ENCODE data around the gene TEX22.

TEX22 gene

DNA sequence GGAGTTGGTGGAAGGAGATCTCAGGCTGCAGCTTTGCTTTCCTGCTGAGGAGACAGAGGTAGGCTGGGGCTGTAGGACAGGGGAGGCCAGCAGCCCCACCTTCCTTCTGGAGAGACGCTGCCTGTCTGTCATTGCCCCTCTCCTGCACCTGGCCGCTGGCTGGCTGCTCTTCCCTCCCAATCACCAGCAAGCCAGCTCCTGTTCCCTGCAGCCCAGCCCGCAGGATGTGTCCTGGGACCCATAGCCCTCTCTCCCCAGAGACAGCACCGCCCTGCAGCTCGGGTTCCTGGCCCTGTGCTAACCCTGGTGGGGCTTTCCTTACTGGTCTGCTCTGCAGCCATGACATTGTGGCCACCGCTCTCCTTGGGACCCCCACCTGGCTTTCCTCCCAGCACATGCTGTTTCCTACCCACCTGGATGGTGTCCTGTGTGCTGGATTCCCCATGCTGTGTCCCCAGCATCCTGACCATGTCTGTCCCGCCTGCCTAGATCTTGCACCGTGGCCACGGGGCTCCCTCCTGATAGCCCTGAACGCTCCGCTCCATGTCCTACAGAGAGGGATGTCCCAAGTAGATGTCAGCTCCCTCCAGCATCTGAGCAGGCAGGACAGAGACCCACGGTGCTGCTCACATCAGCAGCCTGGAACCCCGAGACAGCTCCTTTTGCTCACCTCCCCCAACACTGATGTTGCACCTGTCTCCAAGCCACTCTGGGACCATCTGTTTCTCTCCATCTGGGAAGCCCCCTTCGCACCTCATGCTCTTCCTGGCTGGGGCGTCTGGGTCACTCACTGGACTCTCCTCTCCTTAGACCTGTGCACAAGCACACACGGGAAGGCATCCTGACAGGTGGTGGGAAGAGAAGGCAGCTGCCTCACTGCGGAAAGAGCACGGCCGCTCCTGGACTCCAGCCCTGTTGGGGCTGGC is 20.2 kb downstream of the TEX22 start:
- TF ChIP-seq SNAI2 (CRISPR knock-in tag; IDR thresholded peaks at IDR 0.05) = no peak
- no peak for TF ChIP-seq RARB (CRISPR knock-in tag; IDR thresholded peaks at IDR 0.05)
- TF ChIP-seq, protein P1, sequence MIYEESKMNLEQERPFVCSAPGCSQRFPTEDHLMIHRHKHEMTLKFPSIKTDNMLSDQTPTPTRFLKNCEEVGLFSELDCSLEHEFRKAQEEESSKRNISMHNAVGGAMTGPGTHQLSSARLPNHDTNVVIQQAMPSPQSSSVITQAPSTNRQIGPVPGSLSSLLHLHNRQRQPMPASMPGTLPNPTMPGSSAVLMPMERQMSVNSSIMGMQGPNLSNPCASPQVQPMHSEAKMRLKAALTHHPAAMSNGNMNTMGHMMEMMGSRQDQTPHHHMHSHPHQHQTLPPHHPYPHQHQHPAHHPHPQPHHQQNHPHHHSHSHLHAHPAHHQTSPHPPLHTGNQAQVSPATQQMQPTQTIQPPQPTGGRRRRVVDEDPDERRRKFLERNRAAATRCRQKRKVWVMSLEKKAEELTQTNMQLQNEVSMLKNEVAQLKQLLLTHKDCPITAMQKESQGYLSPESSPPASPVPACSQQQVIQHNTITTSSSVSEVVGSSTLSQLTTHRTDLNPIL (CRISPR knock-in tag; IDR thresholded peaks at IDR 0.05; ENCODE audit: low read depth) = no peak
- no peak for TF ChIP-seq PPARA (CRISPR knock-in tag; IDR thresholded peaks at IDR 0.05; ENCODE audit: borderline replicate concordance)
- no peak for TF ChIP-seq ZNF70 (CRISPR knock-in tag; IDR thresholded peaks at IDR 0.05)
- TF ChIP-seq, protein P2, sequence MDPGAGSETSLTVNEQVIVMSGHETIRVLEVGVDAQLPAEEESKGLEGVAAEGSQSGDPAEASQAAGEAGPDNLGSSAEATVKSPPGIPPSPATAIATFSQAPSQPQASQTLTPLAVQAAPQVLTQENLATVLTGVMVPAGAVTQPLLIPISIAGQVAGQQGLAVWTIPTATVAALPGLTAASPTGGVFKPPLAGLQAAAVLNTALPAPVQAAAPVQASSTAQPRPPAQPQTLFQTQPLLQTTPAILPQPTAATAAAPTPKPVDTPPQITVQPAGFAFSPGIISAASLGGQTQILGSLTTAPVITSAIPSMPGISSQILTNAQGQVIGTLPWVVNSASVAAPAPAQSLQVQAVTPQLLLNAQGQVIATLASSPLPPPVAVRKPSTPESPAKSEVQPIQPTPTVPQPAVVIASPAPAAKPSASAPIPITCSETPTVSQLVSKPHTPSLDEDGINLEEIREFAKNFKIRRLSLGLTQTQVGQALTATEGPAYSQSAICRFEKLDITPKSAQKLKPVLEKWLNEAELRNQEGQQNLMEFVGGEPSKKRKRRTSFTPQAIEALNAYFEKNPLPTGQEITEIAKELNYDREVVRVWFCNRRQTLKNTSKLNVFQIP (CRISPR knock-in tag; IDR thresholded peaks at IDR 0.05; ENCODE audit: borderline replicate concordance, low read depth) = no peak
- no peak for TF ChIP-seq ISL1 (CRISPR knock-in tag; IDR thresholded peaks at IDR 0.05)
- ATAC-seq = no peak

DNA sequence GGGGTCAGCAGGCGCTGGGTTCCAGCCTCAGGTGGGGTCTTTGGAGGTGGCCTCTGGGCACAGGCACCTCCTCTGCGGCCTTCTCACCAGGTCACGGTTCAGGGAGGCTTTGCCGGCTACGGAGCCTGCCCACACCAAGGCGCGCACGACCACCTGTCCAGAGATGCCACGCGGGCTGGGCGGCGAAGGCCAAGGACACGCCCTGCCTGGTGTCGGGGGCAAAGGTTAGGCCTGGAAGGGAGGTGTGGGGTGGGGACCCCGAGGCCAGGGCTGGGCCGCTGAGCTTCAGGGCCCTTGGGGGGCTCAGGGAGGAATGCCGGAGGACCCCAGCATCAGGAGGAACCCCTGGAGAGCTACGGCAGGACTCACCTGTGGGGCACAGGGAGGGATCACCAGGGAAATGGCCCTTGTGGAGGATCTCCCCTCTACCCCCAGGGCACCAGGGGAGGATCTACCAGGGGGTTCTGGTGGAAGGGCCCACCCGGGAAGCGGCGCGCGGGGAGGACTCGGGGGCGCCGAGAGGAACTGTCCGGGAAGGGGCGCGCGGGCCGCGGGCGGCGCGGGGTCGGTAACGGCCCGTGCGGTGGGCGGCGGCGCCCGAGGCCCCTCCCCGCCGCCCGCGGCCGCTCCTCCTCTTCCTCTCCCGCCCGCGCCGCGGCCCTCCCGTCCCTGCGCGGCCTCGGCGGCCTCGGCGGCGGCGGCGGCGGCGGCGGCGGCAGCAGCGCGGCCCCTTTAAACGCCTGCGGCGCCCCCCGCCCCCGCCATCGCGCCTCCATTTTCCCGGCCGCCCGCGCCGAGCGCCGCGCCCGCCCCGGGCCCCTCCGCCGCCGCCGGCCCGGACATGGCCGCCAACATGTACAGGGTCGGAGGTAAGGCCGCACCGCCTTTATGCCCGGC is 21.1 kb downstream of the TEX22 start, which contains the start of gene MTA1:
Gene MTA1 (plus strand): TSS at position 633 of the 897 bp plus-strand sequence. CDS start 209 bp downstream, at position 842.
- peak; percentile 21; the same call in 2 of the 3 replicates for ATAC-seq
- TF ChIP-seq, protein P3, sequence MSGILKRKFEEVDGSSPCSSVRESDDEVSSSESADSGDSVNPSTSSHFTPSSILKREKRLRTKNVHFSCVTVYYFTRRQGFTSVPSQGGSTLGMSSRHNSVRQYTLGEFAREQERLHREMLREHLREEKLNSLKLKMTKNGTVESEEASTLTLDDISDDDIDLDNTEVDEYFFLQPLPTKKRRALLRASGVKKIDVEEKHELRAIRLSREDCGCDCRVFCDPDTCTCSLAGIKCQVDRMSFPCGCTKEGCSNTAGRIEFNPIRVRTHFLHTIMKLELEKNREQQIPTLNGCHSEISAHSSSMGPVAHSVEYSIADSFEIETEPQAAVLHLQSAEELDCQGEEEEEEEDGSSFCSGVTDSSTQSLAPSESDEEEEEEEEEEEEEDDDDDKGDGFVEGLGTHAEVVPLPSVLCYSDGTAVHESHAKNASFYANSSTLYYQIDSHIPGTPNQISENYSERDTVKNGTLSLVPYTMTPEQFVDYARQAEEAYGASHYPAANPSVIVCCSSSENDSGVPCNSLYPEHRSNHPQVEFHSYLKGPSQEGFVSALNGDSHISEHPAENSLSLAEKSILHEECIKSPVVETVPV (CRISPR knock-in tag; IDR thresholded peaks at IDR 0.05) = no peak
- no peak for TF ChIP-seq ZFP3 (CRISPR knock-in tag; IDR thresholded peaks at IDR 0.05)
- TF ChIP-seq GLIS3 (CRISPR knock-in tag; IDR thresholded peaks at IDR 0.05) = no peak
- no peak for TF ChIP-seq ISL1 (CRISPR knock-in tag; IDR thresholded peaks at IDR 0.05)
- no peak for TF ChIP-seq PPARA (CRISPR knock-in tag; IDR thresholded peaks at IDR 0.05; ENCODE audit: borderline replicate concordance)
- TF ChIP-seq SNAI2 (CRISPR knock-in tag; IDR thresholded peaks at IDR 0.05) = no peak

DNA sequence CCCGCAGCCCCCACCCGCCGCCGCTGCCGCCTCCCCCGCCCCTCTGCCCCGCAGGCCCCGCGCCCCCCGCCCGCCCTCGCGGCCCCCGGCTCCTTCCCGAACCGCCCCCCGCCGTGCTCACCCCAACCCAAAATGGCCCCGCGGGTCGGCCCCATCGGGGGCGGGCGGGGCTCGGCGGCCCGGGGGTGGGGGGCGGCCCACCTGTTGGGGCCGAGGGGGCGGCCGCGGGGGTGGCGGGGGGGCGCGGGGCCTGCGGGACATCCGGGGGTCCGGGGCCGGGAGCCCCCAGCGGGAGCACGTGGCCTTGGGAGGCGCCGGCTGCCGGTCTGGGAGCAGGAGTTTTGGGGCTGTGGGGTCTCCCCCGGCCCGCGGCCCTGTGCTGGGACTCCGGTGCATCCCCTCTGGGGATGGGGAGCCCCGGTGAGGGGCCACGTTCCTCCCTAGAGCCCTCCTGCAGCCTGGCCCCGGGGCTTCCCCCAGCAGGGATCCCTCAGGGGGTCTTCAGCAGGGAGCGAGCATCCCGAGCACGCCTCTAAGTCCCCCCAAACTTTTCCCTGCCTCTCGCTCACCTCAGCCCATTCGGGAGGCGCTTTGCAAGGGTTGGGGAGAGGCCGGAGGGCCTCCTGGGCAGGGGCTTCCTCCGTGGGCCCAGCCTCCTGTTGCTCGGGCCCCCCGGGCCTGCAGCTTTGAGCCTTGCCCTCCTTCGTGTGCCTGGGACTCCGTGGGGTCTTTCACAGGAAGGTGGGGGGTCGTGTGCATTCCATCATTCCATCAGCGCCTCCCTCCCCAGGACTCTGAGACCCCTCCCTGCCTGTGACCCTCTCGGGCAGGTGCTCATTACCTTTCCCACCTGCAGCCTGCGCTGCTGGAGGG is 22.0 kb downstream of the TEX22 start:
- ATAC-seq = no peak
- no peak for TF ChIP-seq BACH2 (CRISPR knock-in tag; IDR thresholded peaks at IDR 0.05; ENCODE audit: borderline replicate concordance)
- TF ChIP-seq OSR1 (CRISPR knock-in tag; IDR thresholded peaks at IDR 0.05) = no peak
- TF ChIP-seq ZC3H10 (CRISPR knock-in tag; IDR thresholded peaks at IDR 0.05) = no peak
- no peak for TF ChIP-seq ISL1 (CRISPR knock-in tag; IDR thresholded peaks at IDR 0.05)
- TF ChIP-seq RARB (CRISPR knock-in tag; IDR thresholded peaks at IDR 0.05) = no peak
- TF ChIP-seq ZNF70 (CRISPR knock-in tag; IDR thresholded peaks at IDR 0.05) = no peak
- no peak for TF ChIP-seq ZNF565 (CRISPR knock-in tag; conservative IDR thresholded peaks at IDR 0.05; ENCODE audit: low read depth)
- TF ChIP-seq, protein P3 (CRISPR knock-in tag; IDR thresholded peaks at IDR 0.05) = no peak
- no peak for TF ChIP-seq ESRRG (CRISPR knock-in tag; IDR thresholded peaks at IDR 0.05)
- no peak for TF ChIP-seq ZFP3 (CRISPR knock-in tag; IDR thresholded peaks at IDR 0.05)
- TF ChIP-seq ZFP30 (CRISPR knock-in tag; IDR thresholded peaks at IDR 0.05) = no peak

DNA sequence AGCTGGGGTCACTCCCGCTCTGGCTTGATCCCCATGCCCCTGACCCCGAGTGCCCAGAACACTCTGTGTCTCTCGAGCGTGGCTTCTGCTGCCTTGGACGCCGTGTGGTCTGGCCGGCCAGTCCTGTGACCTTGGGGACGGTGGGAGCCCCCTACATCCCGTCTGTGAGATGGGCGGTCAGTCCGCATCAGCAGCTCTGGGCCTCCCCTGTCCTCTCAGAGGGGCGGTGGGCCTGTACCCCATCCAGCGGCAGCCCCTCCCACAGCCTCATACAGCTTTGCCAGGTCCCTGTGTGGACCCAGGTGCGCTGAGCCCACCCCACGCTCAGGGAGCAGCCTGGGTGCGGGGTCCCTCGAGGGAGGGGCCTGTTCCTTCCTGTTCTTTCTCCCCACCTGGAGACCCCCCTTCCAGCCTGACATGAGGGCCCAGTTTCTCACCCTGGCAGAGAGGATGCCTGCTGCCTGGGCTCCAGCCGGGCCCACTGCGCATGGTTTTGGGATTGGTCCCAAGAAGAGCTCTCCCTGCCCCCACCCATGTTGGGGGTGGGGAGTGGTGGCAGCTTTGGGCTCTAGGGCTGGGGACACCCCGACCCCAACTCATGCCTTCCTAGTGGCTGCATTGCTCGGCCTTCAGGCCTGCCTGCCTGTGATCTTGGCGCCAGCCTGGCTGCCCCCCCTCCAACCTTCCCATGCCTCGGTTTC is 22.8 kb downstream of the TEX22 start:
- peak; percentile 19; the same call in 2 of the 3 replicates for ATAC-seq
- no peak for TF ChIP-seq ESRRG (CRISPR knock-in tag; IDR thresholded peaks at IDR 0.05)
- no peak for TF ChIP-seq ZFP3 (CRISPR knock-in tag; IDR thresholded peaks at IDR 0.05)
- no peak for TF ChIP-seq SNAI2 (CRISPR knock-in tag; IDR thresholded peaks at IDR 0.05)
